ENCODE data around the gene GNAI3. TPM values are rescaled to one million over a fixed set of nuclear protein-coding genes. Genes with fewer than 3 reads are reported as not detected.

Gene GNAI3
- total and polyA plus RNA-seq, 2 of the 13 experiments (the other 11 are each of a cell fraction or from before 2014, with no cell fraction given), result 4.3 to 9.0 TPM

DNA sequence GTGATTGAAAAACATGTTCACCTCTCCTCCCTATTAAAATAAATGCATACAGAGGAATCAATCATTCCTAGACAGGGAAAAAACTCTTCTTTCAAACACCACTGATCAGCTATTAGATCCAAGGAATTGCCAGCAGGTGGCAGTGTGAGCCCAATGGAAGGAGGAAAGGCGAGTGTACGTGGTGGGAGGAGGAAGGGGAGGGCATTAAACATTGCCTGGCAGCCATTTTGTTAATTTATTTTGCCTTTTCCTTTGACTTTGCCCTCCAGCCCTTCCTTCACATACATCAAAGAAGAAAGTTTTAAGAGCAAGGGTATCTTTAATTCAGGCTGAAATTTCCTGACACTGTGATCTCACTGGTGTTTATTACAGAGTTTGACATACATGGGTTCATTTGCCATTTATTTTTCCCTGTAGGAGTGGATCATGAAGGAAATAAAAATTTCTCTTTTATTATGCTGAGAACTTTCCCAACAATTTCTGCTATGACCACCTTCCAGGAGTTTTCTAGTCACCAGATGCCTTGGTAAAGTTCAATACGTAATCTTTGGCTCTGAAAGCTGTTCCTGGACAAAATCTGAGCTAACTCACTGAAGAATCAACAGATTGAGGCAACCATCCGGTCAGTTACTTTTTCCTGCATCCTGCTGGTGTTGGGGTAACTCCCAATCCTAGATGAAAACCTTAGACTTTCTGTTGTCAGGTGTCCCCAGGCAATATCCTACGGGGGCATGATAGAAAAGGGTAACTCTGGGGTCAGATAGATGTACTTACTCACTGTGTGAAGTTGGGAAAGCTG lies 1.9 kb upstream of the GNAI3 start (continued):
- TF ChIP-seq ARID5B (CRISPR knock-in tag; IDR thresholded peaks at IDR 0.05) (no peak), SP1 (IDR thresholded peaks at IDR 0.05) (no peak), SP1 (CRISPR knock-in tag; IDR thresholded peaks at IDR 0.05) (peak; percentile 47; the same call in 1 of the 2 replicates), MIER3 (CRISPR knock-in tag; IDR thresholded peaks at IDR 0.05; ENCODE audit: borderline replicate concordance) (peak; percentile 72; the same call in 1 of the 2 replicates), ELF1 (CRISPR knock-in tag; IDR thresholded peaks at IDR 0.05) (peak; percentile 32; the same call in 1 of the 2 replicates), NR2C2 (CRISPR knock-in tag; IDR thresholded peaks at IDR 0.05; ENCODE audit: borderline replicate concordance) (no peak), CAMTA2 (CRISPR knock-in tag; IDR thresholded peaks at IDR 0.05; ENCODE audit: borderline replicate concordance) (no peak), PPARG (CRISPR knock-in tag; conservative IDR thresholded peaks at IDR 0.05) (peak; percentile 36; the same call in 1 of the 2 replicates), YY1 (IDR thresholded peaks at IDR 0.05; ENCODE audit: insufficient read depth, insufficient replicate concordance, low read depth, low read length) (peak; percentile 91), KMT2A (CRISPR knock-in tag; IDR thresholded peaks at IDR 0.05) (peak; percentile 47; the same call in 1 of the 2 replicates), GABPA (IDR thresholded peaks at IDR 0.05; ENCODE audit: low read depth, low read length) (no peak), GABPA (CRISPR knock-in tag; IDR thresholded peaks at IDR 0.05; ENCODE audit: low read depth) (peak; percentile 63), FOXA3 (CRISPR knock-in tag; IDR thresholded peaks at IDR 0.05) (no peak), IKZF5 (CRISPR knock-in tag; IDR thresholded peaks at IDR 0.05) (0 out of 2 replicates have a peak, but pooled peaks have one; percentile 19), RXRB (CRISPR knock-in tag; IDR thresholded peaks at IDR 0.05; ENCODE audit: borderline replicate concordance) (peak; percentile 37; the same call in 1 of the 2 replicates), HDAC1 (CRISPR knock-in tag; IDR thresholded peaks at IDR 0.05) (0 out of 2 replicates have a peak, but pooled peaks have one; percentile 27), ZNF740 (CRISPR knock-in tag; IDR thresholded peaks at IDR 0.05) (no peak), ZNF34 (CRISPR knock-in tag; IDR thresholded peaks at IDR 0.05; ENCODE audit: borderline replicate concordance) (no peak), ELF3 (CRISPR knock-in tag; IDR thresholded peaks at IDR 0.05) (peak; percentile 82), MXD4 (CRISPR knock-in tag; IDR thresholded peaks at IDR 0.05) (0 out of 2 replicates have a peak, but pooled peaks have one; percentile 46), ZNF747 (CRISPR knock-in tag; IDR thresholded peaks at IDR 0.05; ENCODE audit: borderline replicate concordance) (peak; percentile 34; the same call in 1 of the 2 replicates), ZNF331 (CRISPR knock-in tag; IDR thresholded peaks at IDR 0.05) (peak; percentile 25; the same call in 1 of the 2 replicates)
- TF ChIP-seq, protein P1, sequence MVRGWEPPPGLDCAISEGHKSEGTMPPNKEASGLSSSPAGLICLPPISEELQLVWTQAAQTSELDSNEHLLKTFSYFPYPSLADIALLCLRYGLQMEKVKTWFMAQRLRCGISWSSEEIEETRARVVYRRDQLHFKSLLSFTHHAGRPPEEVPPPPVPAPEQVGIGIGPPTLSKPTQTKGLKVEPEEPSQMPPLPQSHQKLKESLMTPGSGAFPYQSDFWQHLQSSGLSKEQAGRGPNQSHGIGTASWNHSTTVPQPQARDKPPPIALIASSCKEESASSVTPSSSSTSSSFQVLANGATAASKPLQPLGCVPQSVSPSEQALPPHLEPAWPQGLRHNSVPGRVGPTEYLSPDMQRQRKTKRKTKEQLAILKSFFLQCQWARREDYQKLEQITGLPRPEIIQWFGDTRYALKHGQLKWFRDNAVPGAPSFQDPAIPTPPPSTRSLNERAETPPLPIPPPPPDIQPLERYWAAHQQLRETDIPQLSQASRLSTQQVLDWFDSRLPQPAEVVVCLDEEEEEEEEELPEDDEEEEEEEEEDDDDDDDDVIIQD (CRISPR knock-in tag; IDR thresholded peaks at IDR 0.05; ENCODE audit: low read depth), result peak; percentile 76; the same call in 1 of the 2 replicates
